Measurements from ENCODE around the gene PRB3.

Gene PRB3

GRCh38 chr12:11269607-11270006 is at the start of gene PRB3:
PRB3 (minus strand) TSS chr12:11269707; CDS start chr12:11269669, 38 bp downstream.
- no peak for DNase-seq (ENCODE audit: low read depth)

- no peak for DNase-seq (ENCODE audit: low read depth)
Measured at GRCh38 chr12:11310336-11310735, 40.8 kb upstream of the PRB3 start, which contains the start of gene PRB4. PRB4 (minus strand) TSS chr12:11310436; CDS start chr12:11310398, 38 bp downstream.

- DNase-seq (ENCODE audit: low read depth), result peak; percentile 46
Measured at GRCh38 chr12:11307143-11307542, 37.6 kb upstream of the PRB3 start.

- DNase-seq (ENCODE audit: low read depth), result no peak
Measured at GRCh38 chr12:11273449-11273848, 3.9 kb upstream of the PRB3 start.

GRCh38 chr12:11264501-11264900 is 5.0 kb downstream of the PRB3 start:
- no peak for DNase-seq (ENCODE audit: low read depth)

GRCh38 chr12:11246489-11246888 is 23.0 kb downstream of the PRB3 start:
- no peak for DNase-seq (ENCODE audit: low read depth)

GRCh38 chr12:11242656-11243055 is 26.9 kb downstream of the PRB3 start:
- DNase-seq (ENCODE audit: low read depth), result no peak

GRCh38 chr12:11240348-11240930 is 29.1 kb downstream of the PRB3 start:
- no peak for DNase-seq (ENCODE audit: low read depth)

GRCh38 chr12:11238275-11238674 is 31.2 kb downstream of the PRB3 start:
- DNase-seq (ENCODE audit: low read depth), result no peak

GRCh38 chr12:11233532-11233931 is 36.0 kb downstream of the PRB3 start:
- no peak for DNase-seq (ENCODE audit: low read depth)

- DNase-seq (ENCODE audit: low read depth), result peak; percentile 61
Measured at GRCh38 chr12:11228296-11228879, 41.1 kb downstream of the PRB3 start.

- DNase-seq (ENCODE audit: low read depth), result no peak
Measured at GRCh38 chr12:11227373-11227772, 42.1 kb downstream of the PRB3 start.

All from iris pigment epithelial cell (primary cell).